Measurements from ENCODE around the gene ARMC8. TPM values are rescaled to one million over a fixed set of nuclear protein-coding genes. Genes with fewer than 3 reads are reported as not detected.

ARMC8 gene
- total and polyA plus RNA-seq, 2 of the 8 experiments (the other 6 are each of a cell fraction or from before 2014, with no cell fraction given): 47.3 to 58.5 TPM

DNA sequence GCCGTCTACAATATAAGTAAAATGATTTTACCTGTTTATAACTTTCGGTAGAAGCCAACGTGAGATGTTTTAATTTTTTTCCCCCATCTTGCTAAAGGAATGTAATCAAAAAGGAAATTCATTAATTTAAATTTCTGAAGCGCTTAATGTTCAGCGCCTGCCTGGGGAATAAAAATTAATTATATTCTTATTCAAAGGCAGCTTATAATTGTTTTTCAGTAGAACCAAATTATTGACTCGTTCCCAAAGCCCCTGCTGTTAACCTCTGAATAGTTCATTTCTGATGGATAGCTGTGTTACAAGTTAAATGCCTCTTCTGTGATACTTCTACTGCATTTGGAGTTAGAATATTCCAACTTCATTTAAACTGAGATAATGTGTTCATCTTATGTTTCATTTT lies 51.6 kb downstream of the ARMC8 start:
- TF ChIP-seq CBX5 (IDR thresholded peaks at IDR 0.05; ENCODE audit: low read depth, low read length) (no peak), EZH2 (IDR thresholded peaks at IDR 0.05; ENCODE audit: low read depth, low read length, severe bottlenecking) (no peak)
- H2BK20ac ChIP-seq (ENCODE audit: low read length): no peak overlapping the region
- ChIA-PET CTCF (ENCODE audit: partially characterized antibody) (no interaction called here), POLR2A (ENCODE audit: partially characterized antibody) (no interaction called here)
- no peak overlapping the region for H3K27ac ChIP-seq (ENCODE audit: low read depth, low read length)
- H3K56ac ChIP-seq (replicated peaks; ENCODE audit: insufficient read length, low read depth, low read length): no peak overlapping the region
- H3K79me2 ChIP-seq (ENCODE audit: control insufficient read depth in 1 of 2, insufficient read depth in 2 of 2, low read length in 2 of 2): no peaks in the 10 kb centered on the region
- FAIRE-seq (no peak), DNase-seq (ENCODE audit: low read depth in 1 of 2, low spot score in 2 of 2) (no peak)
- H3K9me3 ChIP-seq (ENCODE audit: insufficient read depth in 2 of 2, low read depth in 1 of 2, low read length in 1 of 2): no peaks in the 10 kb centered on the region
- no peak overlapping the region for H2BK5ac ChIP-seq (ENCODE audit: low read depth, low read length)
- no peak overlapping the region for H2AK5ac ChIP-seq (ENCODE audit: low read depth, low read length)
- no peak overlapping the region for H2BK120ac ChIP-seq (replicated peaks; ENCODE audit: low read depth, low read length)
- no peaks in the 10 kb centered on the region for H3K79me1 ChIP-seq (ENCODE audit: low read depth, low read length)
- H4K5ac ChIP-seq (ENCODE audit: insufficient read length, low read depth, low read length): no peak overlapping the region
- 90% methylated on average over 6 of the region's 6 CpGs; no CpG with 5 or more reads in 1 of the 2 experiments for WGBS, 2 experiments (ENCODE audit: extremely low coverage in 1 of 2, insufficient coverage in 1 of 2, insufficient read length in 1 of 2, insufficient replicate concordance in 2 of 2, low coverage in 1 of 2, low lambda C conversion rate in 2 of 2, missing lambda C conversion rate in 1 of 2)
- H4K8ac ChIP-seq (ENCODE audit: extremely low read depth, insufficient read depth, low read length): no peak overlapping the region
- H3K23me2 ChIP-seq (ENCODE audit: low read depth, low read length): no peaks in the 10 kb centered on the region
- no peak overlapping the region for H3K4ac ChIP-seq (replicated peaks; ENCODE audit: insufficient read length, low read depth, low read length)
- no peak overlapping the region for H3K23ac ChIP-seq (ENCODE audit: insufficient read length)
- H3K4me1 ChIP-seq (replicated peaks in 1 of 4; ENCODE audit: control insufficient read depth in 3 of 4, insufficient read depth in 4 of 4, low read length in 3 of 4): no peaks in the 10 kb centered on the region
- H3K18ac ChIP-seq (ENCODE audit: extremely low read depth, low read length): no peak overlapping the region
- H4K91ac ChIP-seq (replicated peaks; ENCODE audit: insufficient read length, low read length): no peak overlapping the region
- no peak overlapping the region for H3K14ac ChIP-seq (ENCODE audit: insufficient read length)
- no peak overlapping the region for H2AFZ ChIP-seq (ENCODE audit: low read length)
- no peak overlapping the region for H3K4me3 ChIP-seq (ENCODE audit: extremely low read depth in 1 of 4, insufficient read depth in 2 of 4, low read depth in 3 of 4, low read length in 4 of 4)
- H2BK12ac ChIP-seq (ENCODE audit: low read depth, low read length): no peak overlapping the region
- no peak overlapping the region for H3K4me2 ChIP-seq (ENCODE audit: insufficient read depth in 1 of 2, low read depth in 2 of 2, low read length in 2 of 2)
- peaks cover 0 to 61% (median 15%) of the 10 kb centered on the region in 4 experiments; a peak in 6 of 8 replicates for H3K36me3 ChIP-seq (ENCODE audit: control insufficient read depth in 2 of 4, insufficient read depth in 4 of 4, low read length in 3 of 4)
- H3K27me3 ChIP-seq (replicated peaks in 1 of 4; ENCODE audit: control insufficient read depth in 3 of 4, extremely low read depth in 1 of 4, insufficient read depth in 3 of 4, low read length in 3 of 4): no peaks in the 10 kb centered on the region
- no peak overlapping the region for H3K9ac ChIP-seq (replicated peaks in 1 of 4; ENCODE audit: extremely low read depth in 1 of 4, low read depth in 3 of 4, low read length in 3 of 4)
- H4K20me1 ChIP-seq (replicated peaks in 1 of 2; ENCODE audit: control insufficient read depth in 1 of 2, insufficient read depth in 2 of 2, low read length in 2 of 2): no peaks in the 10 kb centered on the region
- no peak overlapping the region for H2BK15ac ChIP-seq (ENCODE audit: low read length)

All from H1 (cell line).